WTC11 (cell line): Measurements from ENCODE around the gene C4orf50. TPM values are rescaled to one million over a fixed set of nuclear protein-coding genes. Genes with fewer than 3 reads are reported as not detected.

Experiments
- ATAC-seq: fragments of 200-7000 bp; cut with Tn5 transposase; 2 replicates; pipeline ENCODE4 v1.10.0; 2021; ENCODE audit warnings: mild to moderate bottlenecking, moderate library complexity
- CTCF ChIA-PET: fragments of 300-600 bp; sonication (Branson Sonifier 250); formaldehyde crosslinking; loops from one replicate; lab custom pipeline; 2021; ENCODE audit warnings: antibody characterized with exemption; lab: Charles Lee
- POLR2A ChIA-PET: fragments of 350-600 bp; sonication (Branson Sonifier 250); formaldehyde crosslinking; loops from one replicate; lab custom pipeline; 2021; ENCODE audit warnings: antibody characterized with exemption; lab: Charles Lee
- DNase-seq: peaks from one replicate; pipeline ENCODE4 v3.0.0; 2021; ENCODE audit warnings: low spot score
- H3K27ac Mint-ChIP-seq: 2 replicates; pipeline ENCODE4 v1.8.0; 2021; ENCODE audit warnings: mixed read lengths
- H3K27me3 Mint-ChIP-seq: 2 replicates; pipeline ENCODE4 v1.8.0; 2021; ENCODE audit warnings: low read depth, mild to moderate bottlenecking, moderate library complexity, mixed read lengths
- H3K36me3 Mint-ChIP-seq: 2 replicates; pipeline ENCODE4 v1.8.0; 2021; ENCODE audit warnings: mixed read lengths
- H3K4me1 Mint-ChIP-seq: 2 replicates; pipeline ENCODE4 v1.8.0; 2022; ENCODE audit warnings: mixed read lengths
- H3K4me3 Mint-ChIP-seq: 2 replicates; pipeline ENCODE4 v1.8.0; 2021; ENCODE audit warnings: mild to moderate bottlenecking, moderate library complexity, mixed read lengths
- H3K9me3 Mint-ChIP-seq: 2 replicates; pipeline ENCODE4 v1.8.0; 2021; ENCODE audit warnings: mixed read lengths
- AFF4 ChIP-seq: sonication (generic); formaldehyde crosslinking; IDR thresholded peaks from 2 replicates; pipeline ENCODE4 v1.8.1; 2023; ENCODE audit warnings: mild to moderate bottlenecking, missing genetic modification reagents, borderline replicate concordance
- ATF1 ChIP-seq: sonication (generic); formaldehyde crosslinking; IDR thresholded peaks from 2 replicates; pipeline ENCODE4 v1.8.1; 2023; ENCODE audit warnings: mild to moderate bottlenecking, moderate library complexity, missing genetic modification reagents
- ATF2 ChIP-seq: sonication (generic); formaldehyde crosslinking; IDR thresholded peaks from 2 replicates; pipeline ENCODE4 v1.8.1; 2022; ENCODE audit warnings: low read depth, missing genetic modification reagents, borderline replicate concordance
- CDX4 ChIP-seq: fragments of 250-450 bp; sonication (Bioruptor Pico); IDR thresholded peaks from 2 replicates; pipeline ENCODE4 v1.9.0; 2021; ENCODE audit warnings: moderate library complexity, mild to moderate bottlenecking, inconsistent platforms, borderline replicate concordance
- E2F1 ChIP-seq: sonication (generic); formaldehyde crosslinking; IDR thresholded peaks from 2 replicates; pipeline ENCODE4 v1.8.0; 2022; ENCODE audit warnings: mild to moderate bottlenecking, missing genetic modification reagents
- GABPB1 ChIP-seq: sonication (generic); formaldehyde crosslinking; IDR thresholded peaks from 2 replicates; pipeline ENCODE4 v1.8.1; 2023; ENCODE audit warnings: mild to moderate bottlenecking, missing genetic modification reagents
- JAZF1 ChIP-seq: fragments of 250-450 bp; sonication (Bioruptor Pico); IDR thresholded peaks from 2 replicates; pipeline ENCODE4 v1.9.0; 2021; ENCODE audit warnings: moderate library complexity, mild to moderate bottlenecking, inconsistent platforms
- MXD4 ChIP-seq: fragments of 250-450 bp; sonication (Bioruptor Pico); IDR thresholded peaks from 2 replicates; pipeline ENCODE4 v1.8.0; 2021; ENCODE audit warnings: mild to moderate bottlenecking, moderate library complexity, borderline replicate concordance
- MYBL2 ChIP-seq: sonication (generic); formaldehyde crosslinking; IDR thresholded peaks from 2 replicates; pipeline ENCODE4 v1.8.1; 2023; ENCODE audit warnings: mild to moderate bottlenecking, moderate library complexity, missing genetic modification reagents
- NFATC4 ChIP-seq: fragments of 250-450 bp; sonication (Bioruptor Pico); IDR thresholded peaks from 2 replicates; pipeline ENCODE4 v1.9.0; 2021; ENCODE audit warnings: mild to moderate bottlenecking
- NFE2L1 ChIP-seq: sonication (generic); formaldehyde crosslinking; IDR thresholded peaks from 2 replicates; pipeline ENCODE4 v1.8.1; 2023; ENCODE audit warnings: missing genetic modification reagents
- NFYB ChIP-seq: sonication (generic); formaldehyde crosslinking; conservative IDR thresholded peaks from 2 replicates; pipeline ENCODE4 v1.8.0; 2022; ENCODE audit warnings: low read depth, missing genetic modification reagents
- PRRX2 ChIP-seq: fragments of 250-450 bp; sonication (Bioruptor Pico); IDR thresholded peaks from 2 replicates; pipeline ENCODE4 v1.8.0; 2021; ENCODE audit warnings: mild to moderate bottlenecking
- RORB ChIP-seq: fragments of 250-450 bp; sonication (Bioruptor Pico); IDR thresholded peaks from 2 replicates; pipeline ENCODE4 v1.9.0; 2021; ENCODE audit warnings: mild to moderate bottlenecking
- SMAD3 ChIP-seq: sonication (generic); formaldehyde crosslinking; IDR thresholded peaks from 2 replicates; pipeline ENCODE4 v1.8.0; 2022; ENCODE audit warnings: missing genetic modification reagents, mild to moderate bottlenecking, borderline replicate concordance
- SP1 ChIP-seq: sonication (generic); formaldehyde crosslinking; conservative IDR thresholded peaks from 2 replicates; pipeline ENCODE4 v1.8.1; 2022; ENCODE audit warnings: missing genetic modification reagents
- ZNF121 ChIP-seq: sonication (generic); formaldehyde crosslinking; IDR thresholded peaks from 2 replicates; pipeline ENCODE4 v1.8.0; 2023; ENCODE audit warnings: missing genetic modification reagents
- ZNF396 ChIP-seq: fragments of 250-450 bp; sonication (Bioruptor Pico); IDR thresholded peaks from 2 replicates; pipeline ENCODE4 v1.8.0; 2021; ENCODE audit warnings: mild to moderate bottlenecking, moderate library complexity, borderline replicate concordance
- total RNA-seq: library from RNA; stranded (reverse); gene quantifications from 3 replicates; pipeline ENCODE4 v1.2.3, GENCODE V29; 2021
- TF ChIP-seq, protein P1 (sequence below): fragments of 200-600 bp; IDR thresholded peaks from 2 replicates; pipeline ENCODE4 v1.8.0; 2022; ENCODE audit warnings: antibody characterized with exemption
- TF ChIP-seq, protein P2 (sequence below): sonication (generic); formaldehyde crosslinking; IDR thresholded peaks from 2 replicates; pipeline ENCODE4 v1.8.1; 2022; ENCODE audit warnings: low read depth, mild to moderate bottlenecking, moderate library complexity, missing genetic modification reagents, borderline replicate concordance
- TF ChIP-seq, protein P3 (sequence below): sonication (generic); formaldehyde crosslinking; IDR thresholded peaks from 2 replicates; pipeline ENCODE4 v1.8.1; 2023; ENCODE audit warnings: mild to moderate bottlenecking, moderate library complexity, missing genetic modification reagents
- TF ChIP-seq, protein P4 (sequence below): sonication (generic); formaldehyde crosslinking; IDR thresholded peaks from 2 replicates; pipeline ENCODE4 v1.8.1; 2023; ENCODE audit warnings: mild to moderate bottlenecking, missing genetic modification reagents

The C4orf50 gene
- total RNA-seq, 1 experiment from 2014 or later = 0.17 TPM

DNA sequence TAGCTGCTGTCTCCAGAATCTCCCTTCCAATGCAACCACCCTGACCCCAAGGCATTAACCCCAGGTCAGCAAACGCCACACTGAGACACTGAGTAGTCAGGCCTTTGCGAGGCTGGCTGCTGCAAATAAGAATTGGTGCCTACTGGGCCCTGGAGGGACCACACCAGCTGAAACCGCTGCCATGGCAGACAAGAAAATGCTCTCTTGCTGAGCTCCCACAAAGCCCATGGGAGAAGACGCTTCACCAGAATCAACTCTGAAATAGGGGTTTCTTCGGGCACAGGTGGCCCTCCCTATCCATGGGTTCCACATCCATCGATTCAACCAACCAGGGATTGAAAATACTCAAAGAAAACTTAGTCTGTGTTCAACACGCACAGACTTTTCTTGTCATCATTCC is 98.7 kb downstream of the C4orf50 start:
- TF ChIP-seq JAZF1 (CRISPR knock-in tag) (no peak), E2F1 (CRISPR knock-in tag) (no peak), AFF4 (CRISPR knock-in tag) (no peak), SMAD3 (no peak)
- H3K27me3 Mint-ChIP-seq = peaks cover 30% of the 10 kb centered on the region
- peaks cover 5% of the 10 kb centered on the region for H3K9me3 Mint-ChIP-seq
- no peak for DNase-seq
- ChIA-PET CTCF (interaction anchor here (1.5 kb wide), 1 partner anchor 98 kb away, joined by 4 read pairs; no protein-coding TSS in a partner anchor), POLR2A (no interaction called here)
- H3K4me3 Mint-ChIP-seq = no peak overlapping the region
- no peak for ATAC-seq
- H3K27ac Mint-ChIP-seq = no peak overlapping the region
- peaks cover 35% of the 10 kb centered on the region for H3K4me1 Mint-ChIP-seq
- H3K36me3 Mint-ChIP-seq = no peaks in the 10 kb centered on the region

- H3K4me3 Mint-ChIP-seq = no peak overlapping the region
- H3K27ac Mint-ChIP-seq = no peak overlapping the region
- CTCF ChIA-PET = interaction anchor here (1.0 to 1.6 kb wide), 3 partner anchors 78 to 98 kb away, joined by 3 to 4 read pairs (median 3); no protein-coding TSS in a partner anchor
- peaks cover 5% of the 10 kb centered on the region for H3K9me3 Mint-ChIP-seq
- peaks cover 30% of the 10 kb centered on the region for H3K27me3 Mint-ChIP-seq
- DNase-seq (no peak), ATAC-seq (no peak)
- peaks cover 33% of the 10 kb centered on the region for H3K4me1 Mint-ChIP-seq
- TF ChIP-seq, protein P1, sequence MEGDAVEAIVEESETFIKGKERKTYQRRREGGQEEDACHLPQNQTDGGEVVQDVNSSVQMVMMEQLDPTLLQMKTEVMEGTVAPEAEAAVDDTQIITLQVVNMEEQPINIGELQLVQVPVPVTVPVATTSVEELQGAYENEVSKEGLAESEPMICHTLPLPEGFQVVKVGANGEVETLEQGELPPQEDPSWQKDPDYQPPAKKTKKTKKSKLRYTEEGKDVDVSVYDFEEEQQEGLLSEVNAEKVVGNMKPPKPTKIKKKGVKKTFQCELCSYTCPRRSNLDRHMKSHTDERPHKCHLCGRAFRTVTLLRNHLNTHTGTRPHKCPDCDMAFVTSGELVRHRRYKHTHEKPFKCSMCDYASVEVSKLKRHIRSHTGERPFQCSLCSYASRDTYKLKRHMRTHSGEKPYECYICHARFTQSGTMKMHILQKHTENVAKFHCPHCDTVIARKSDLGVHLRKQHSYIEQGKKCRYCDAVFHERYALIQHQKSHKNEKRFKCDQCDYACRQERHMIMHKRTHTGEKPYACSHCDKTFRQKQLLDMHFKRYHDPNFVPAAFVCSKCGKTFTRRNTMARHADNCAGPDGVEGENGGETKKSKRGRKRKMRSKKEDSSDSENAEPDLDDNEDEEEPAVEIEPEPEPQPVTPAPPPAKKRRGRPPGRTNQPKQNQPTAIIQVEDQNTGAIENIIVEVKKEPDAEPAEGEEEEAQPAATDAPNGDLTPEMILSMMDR = no peak
- TF ChIP-seq PRRX2 (CRISPR knock-in tag) = no peak
- TF ChIP-seq CDX4 (CRISPR knock-in tag) = no peak
- TF ChIP-seq, protein P2, sequence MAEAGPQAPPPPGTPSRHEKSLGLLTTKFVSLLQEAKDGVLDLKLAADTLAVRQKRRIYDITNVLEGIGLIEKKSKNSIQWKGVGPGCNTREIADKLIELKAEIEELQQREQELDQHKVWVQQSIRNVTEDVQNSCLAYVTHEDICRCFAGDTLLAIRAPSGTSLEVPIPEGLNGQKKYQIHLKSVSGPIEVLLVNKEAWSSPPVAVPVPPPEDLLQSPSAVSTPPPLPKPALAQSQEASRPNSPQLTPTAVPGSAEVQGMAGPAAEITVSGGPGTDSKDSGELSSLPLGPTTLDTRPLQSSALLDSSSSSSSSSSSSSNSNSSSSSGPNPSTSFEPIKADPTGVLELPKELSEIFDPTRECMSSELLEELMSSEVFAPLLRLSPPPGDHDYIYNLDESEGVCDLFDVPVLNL (CRISPR knock-in tag) = no peak
- no peak for TF ChIP-seq MYBL2
- TF ChIP-seq MXD4 = no peak
- no peak for TF ChIP-seq GABPB1 (CRISPR knock-in tag)
- TF ChIP-seq, protein P3, sequence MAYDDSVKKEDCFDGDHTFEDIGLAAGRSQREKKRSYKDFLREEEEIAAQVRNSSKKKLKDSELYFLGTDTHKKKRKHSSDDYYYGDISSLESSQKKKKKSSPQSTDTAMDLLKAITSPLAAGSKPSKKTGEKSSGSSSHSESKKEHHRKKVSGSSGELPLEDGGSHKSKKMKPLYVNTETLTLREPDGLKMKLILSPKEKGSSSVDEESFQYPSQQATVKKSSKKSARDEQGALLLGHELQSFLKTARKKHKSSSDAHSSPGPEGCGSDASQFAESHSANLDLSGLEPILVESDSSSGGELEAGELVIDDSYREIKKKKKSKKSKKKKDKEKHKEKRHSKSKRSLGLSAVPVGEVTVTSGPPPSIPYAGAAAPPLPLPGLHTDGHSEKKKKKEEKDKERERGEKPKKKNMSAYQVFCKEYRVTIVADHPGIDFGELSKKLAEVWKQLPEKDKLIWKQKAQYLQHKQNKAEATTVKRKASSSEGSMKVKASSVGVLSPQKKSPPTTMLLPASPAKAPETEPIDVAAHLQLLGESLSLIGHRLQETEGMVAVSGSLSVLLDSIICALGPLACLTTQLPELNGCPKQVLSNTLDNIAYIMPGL (CRISPR knock-in tag) = no peak
- no peak for TF ChIP-seq ZNF121 (CRISPR knock-in tag)
- TF ChIP-seq ZNF396 (CRISPR knock-in tag) = no peak
- TF ChIP-seq, protein P4, sequence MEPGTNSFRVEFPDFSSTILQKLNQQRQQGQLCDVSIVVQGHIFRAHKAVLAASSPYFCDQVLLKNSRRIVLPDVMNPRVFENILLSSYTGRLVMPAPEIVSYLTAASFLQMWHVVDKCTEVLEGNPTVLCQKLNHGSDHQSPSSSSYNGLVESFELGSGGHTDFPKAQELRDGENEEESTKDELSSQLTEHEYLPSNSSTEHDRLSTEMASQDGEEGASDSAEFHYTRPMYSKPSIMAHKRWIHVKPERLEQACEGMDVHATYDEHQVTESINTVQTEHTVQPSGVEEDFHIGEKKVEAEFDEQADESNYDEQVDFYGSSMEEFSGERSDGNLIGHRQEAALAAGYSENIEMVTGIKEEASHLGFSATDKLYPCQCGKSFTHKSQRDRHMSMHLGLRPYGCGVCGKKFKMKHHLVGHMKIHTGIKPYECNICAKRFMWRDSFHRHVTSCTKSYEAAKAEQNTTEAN = no peak
- no peak for TF ChIP-seq RORB (CRISPR knock-in tag)
- no peak for TF ChIP-seq NFATC4 (CRISPR knock-in tag)
- TF ChIP-seq SP1 (CRISPR knock-in tag) = no peak
- no peak for TF ChIP-seq ATF1
- TF ChIP-seq NFE2L1 (CRISPR knock-in tag) = no peak
- TF ChIP-seq NFYB (CRISPR knock-in tag) = no peak
- TF ChIP-seq ATF2 (CRISPR knock-in tag) = no peak
- POLR2A ChIA-PET = no interaction called here
- no peaks in the 10 kb centered on the region for H3K36me3 Mint-ChIP-seq
Measured at GRCh38 chr4:5919044-5919443, 99.2 kb downstream of the C4orf50 start.
